DMS 273 treated with DMSO at 0.1 percent for 48 hours (cell line): ENCODE data around the gene SRRM4.

Source experiments
- DNase-seq: peaks from one replicate; lab custom pipeline; 2025; lab: John Stamatoyannopoulos, UW

The SRRM4 gene

GRCh38 chr12:119167902-119168301, 186.6 kb downstream of the SRRM4 start:
- no peak for DNase-seq

GRCh38 chr12:119168721-119169120, 187.4 kb downstream of the SRRM4 start:
- no peak for DNase-seq

- DNase-seq, result no peak
Measured at GRCh38 chr12:119169150-119169549, 187.8 kb downstream of the SRRM4 start.

GRCh38 chr12:119171291-119171690, 189.9 kb downstream of the SRRM4 start:
- DNase-seq, result no peak

- DNase-seq, result no peak
Measured at GRCh38 chr12:119171691-119172425, 190.5 kb downstream of the SRRM4 start.

GRCh38 chr12:119175081-119175480, 193.7 kb downstream of the SRRM4 start:
- DNase-seq, result no peak

GRCh38 chr12:119176267-119177055, 195.1 kb downstream of the SRRM4 start:
- peak; percentile 24 for DNase-seq

GRCh38 chr12:119177056-119177325, 195.7 kb downstream of the SRRM4 start:
- DNase-seq, result no peak

GRCh38 chr12:119177724-119178380, 196.5 kb downstream of the SRRM4 start:
- no peak for DNase-seq

- DNase-seq, result peak; percentile 54
Measured at GRCh38 chr12:119178544-119179334, 197.4 kb downstream of the SRRM4 start, which contains the start of gene HSPB8. HSPB8 (plus strand) TSS chr12:119178931; CDS start chr12:119179313, 382 bp downstream.

GRCh38 chr12:119179335-119180021, 198.1 kb downstream of the SRRM4 start:
- no peak for DNase-seq

GRCh38 chr12:119180380-119181040, 199.2 kb downstream of the SRRM4 start:
- DNase-seq, result no peak

GRCh38 chr12:119181202-119181601, 199.9 kb downstream of the SRRM4 start:
- DNase-seq, result no peak

- DNase-seq, result no peak
Measured at GRCh38 chr12:119181944-119182343, 200.6 kb downstream of the SRRM4 start.

GRCh38 chr12:119182701-119183493, 201.6 kb downstream of the SRRM4 start:
- no peak for DNase-seq

GRCh38 chr12:119183942-119184695, 202.8 kb downstream of the SRRM4 start:
- no peak for DNase-seq

GRCh38 chr12:119195256-119195655, 213.9 kb downstream of the SRRM4 start:
- DNase-seq, result no peak

- DNase-seq, result no peak
Measured at GRCh38 chr12:119198440-119198839, 217.1 kb downstream of the SRRM4 start.

GRCh38 chr12:119200601-119201000, 219.3 kb downstream of the SRRM4 start:
- no peak for DNase-seq
